SK-N-MC (cell line): ENCODE measurements around the gene TNC.

Experiments
- EZH2 ChIP-seq: fragments of 200-600 bp; sonication (generic); IDR thresholded peaks from one replicate; pipeline ENCODE4 v1.6.1; 2017; ENCODE audit warnings: antibody characterized with exemption
- POLR2AphosphoS5 ChIP-seq: IDR thresholded peaks from 2 replicates; pipeline ENCODE4 v1.6.1; 2012; ENCODE audit warnings: mild to moderate bottlenecking, low read depth, low read length, borderline replicate concordance

- no peak for TF ChIP-seq POLR2AphosphoS5
- no peak for TF ChIP-seq EZH2
Measured at GRCh38 chr9:115014438-115014837, 103.5 kb downstream of the TNC start.
